ENCODE measurements around the gene RAI1.

DNA sequence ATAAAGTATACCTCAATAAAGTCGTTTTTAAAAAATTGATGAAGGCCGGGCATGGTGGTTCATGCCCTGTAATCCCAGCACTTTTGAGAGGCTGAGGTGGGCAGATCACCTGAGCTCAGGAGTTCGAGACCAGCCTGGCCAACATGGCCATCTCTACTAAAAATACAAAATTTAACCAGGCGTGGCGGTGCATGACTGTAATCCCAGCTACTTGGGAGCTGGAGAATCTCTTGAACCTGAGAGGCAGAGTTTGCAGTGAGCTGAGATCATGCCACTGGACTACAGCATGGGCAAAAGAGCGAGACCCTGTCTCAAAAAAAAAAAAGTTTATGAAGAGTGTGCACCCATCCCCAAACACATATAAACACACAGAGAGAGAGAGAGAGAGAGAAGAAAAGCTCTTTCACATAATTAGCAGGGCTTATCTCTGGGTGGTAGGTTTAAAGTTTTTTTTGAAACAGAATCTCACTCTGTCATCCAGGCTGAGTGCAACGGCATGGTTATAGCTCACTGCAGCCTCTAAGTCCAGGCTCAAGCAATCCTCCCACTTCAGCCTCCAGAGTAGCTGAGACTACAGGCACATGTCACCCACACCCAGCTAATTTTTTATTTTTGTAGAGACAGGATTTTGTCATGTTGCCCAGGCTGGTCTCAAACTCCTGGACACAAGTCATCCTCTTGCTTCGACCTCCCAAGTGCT, 152.6 kb downstream of the RAI1 start:
- TF ChIP-seq TARDBP (IDR thresholded peaks at IDR 0.05) (no peak), BHLHE40 (IDR thresholded peaks at IDR 0.05; ENCODE audit: borderline replicate concordance) (no peak), HDGF (IDR thresholded peaks at IDR 0.05; ENCODE audit: borderline replicate concordance) (no peak), PKNOX1 (IDR thresholded peaks at IDR 0.05) (no peak)

Data from HEK293T (cell line).